SK-N-MC (cell line): ENCODE results near the gene ME3.
"Not testable (repeated sequence)": the region's sequence is repeated elsewhere in the genome, so short reads cannot be mapped to it uniquely, and the experiment has no call there.

Experiments used
- DNase-seq: peaks from one replicate; pipeline ENCODE4 v3.0.0-alpha.2; 2011; ENCODE audit warnings: low read depth, low spot score
- H3K27ac ChIP-seq: fragments of 200-600 bp; sonication (generic); 2 replicates; pipeline ENCODE4 v1.5.1; 2016; ENCODE audit warnings: mixed run types
- H3K36me3 ChIP-seq: fragments of 200-600 bp; sonication (generic); 2 replicates; pipeline ENCODE4 v1.6.1; 2017; ENCODE audit warnings: antibody characterized with exemption, low read length, mixed read lengths; ENCODE audit not compliant: insufficient read depth
- H3K4me3 ChIP-seq: fragments of 200-600 bp; sonication (generic); 2 replicates; pipeline ENCODE4 v1.5.1; 2016
- H3K9ac ChIP-seq: fragments of 200-600 bp; sonication (generic); 2 replicates; pipeline ENCODE4 v1.8.0; 2017; ENCODE audit warnings: mixed run types, mixed read lengths; ENCODE audit not compliant: insufficient read length
- H3K9me3 ChIP-seq: fragments of 200-600 bp; sonication (generic); 2 replicates; pipeline ENCODE4 v1.6.1; 2017; ENCODE audit warnings: low read depth, mild to moderate bottlenecking, antibody characterized with exemption, low read length, moderate library complexity, mixed read lengths
- EZH2 ChIP-seq: fragments of 200-600 bp; sonication (generic); IDR thresholded peaks from one replicate; pipeline ENCODE4 v1.6.1; 2017; ENCODE audit warnings: antibody characterized with exemption
- FOXP2 ChIP-seq: optimal IDR thresholded peaks from 2 replicates; pipeline ENCODE3; 2011; ENCODE audit warnings: mild to moderate bottlenecking, moderate library complexity; ENCODE audit not compliant: insufficient read depth; ENCODE audit errors: extremely low read length, control extremely low read depth
- POLR2AphosphoS5 ChIP-seq: IDR thresholded peaks from 2 replicates; pipeline ENCODE4 v1.6.1; 2012; ENCODE audit warnings: mild to moderate bottlenecking, low read depth, low read length, borderline replicate concordance

Gene ME3

GRCh38 chr11:86664930-86665329 lies 7.5 kb downstream of the ME3 start:
- H3K36me3 ChIP-seq: no peaks in the 10 kb centered on the region
- H3K4me3 ChIP-seq: no peak overlapping the region
- H3K9me3 ChIP-seq: no peaks in the 10 kb centered on the region
- DNase-seq: no peak
- H3K27ac ChIP-seq: no peak overlapping the region
- H3K9ac ChIP-seq: no peak overlapping the region
- TF ChIP-seq POLR2AphosphoS5 (no peak), EZH2 (no peak), FOXP2 (no peak)

- H3K27ac ChIP-seq: no peak overlapping the region
Observed at GRCh38 chr11:86663761-86664160, 8.7 kb downstream of the ME3 start.

GRCh38 chr11:86663291-86663690 lies 9.1 kb downstream of the ME3 start:
- H3K4me3 ChIP-seq: no peak overlapping the region
- H3K9me3 ChIP-seq: no peaks in the 10 kb centered on the region
- TF ChIP-seq EZH2 (no peak), POLR2AphosphoS5 (no peak), FOXP2 (no peak)
- H3K36me3 ChIP-seq: no peaks in the 10 kb centered on the region
- H3K27ac ChIP-seq: no peak overlapping the region
- no peak for DNase-seq
- no peak overlapping the region for H3K9ac ChIP-seq

More at GRCh38 chr11:86663761-86664160, 8.7 kb downstream of the ME3 start:
- Histone ChIP-seq H3K9ac (no peak overlapping the region), H3K36me3 (no peaks in the 10 kb centered on the region), H3K9me3 (no peaks in the 10 kb centered on the region), H3K4me3 (no peak overlapping the region)
- no peak for TF ChIP-seq EZH2
- no peak for DNase-seq

GRCh38 chr11:86660736-86661135 lies 11.7 kb downstream of the ME3 start:
- no peak overlapping the region for H3K27ac ChIP-seq
- no peak for TF ChIP-seq FOXP2
- no peak for TF ChIP-seq POLR2AphosphoS5
- TF ChIP-seq EZH2: no peak
- no peak for DNase-seq
- H3K36me3 ChIP-seq: no peaks in the 10 kb centered on the region
- H3K9ac ChIP-seq: no peak overlapping the region
- no peaks in the 10 kb centered on the region for H3K9me3 ChIP-seq
- no peak overlapping the region for H3K4me3 ChIP-seq

- no peak overlapping the region for H3K27ac ChIP-seq
- no peaks in the 10 kb centered on the region for H3K36me3 ChIP-seq
- no peak for DNase-seq
- H3K4me3 ChIP-seq: no peak overlapping the region
- H3K9ac ChIP-seq: no peak overlapping the region
- TF ChIP-seq EZH2 (no peak), POLR2AphosphoS5 (no peak), FOXP2 (no peak)
- no peaks in the 10 kb centered on the region for H3K9me3 ChIP-seq
Observed at GRCh38 chr11:86660088-86660487, 12.3 kb downstream of the ME3 start.

GRCh38 chr11:86658534-86658933 lies 13.9 kb downstream of the ME3 start:
- TF ChIP-seq EZH2: no peak
- TF ChIP-seq POLR2AphosphoS5: no peak
- no peak for TF ChIP-seq FOXP2
- Histone ChIP-seq H3K9ac (no peak overlapping the region), H3K27ac (no peak overlapping the region), H3K36me3 (no peaks in the 10 kb centered on the region), H3K9me3 (no peaks in the 10 kb centered on the region), H3K4me3 (no peak overlapping the region)
- DNase-seq: no peak

GRCh38 chr11:86645212-86645611 lies 27.2 kb downstream of the ME3 start:
- not testable (repeated sequence) for H3K9ac ChIP-seq, H3K4me3 ChIP-seq, DNase-seq, H3K36me3 ChIP-seq, H3K9me3 ChIP-seq, H3K27ac ChIP-seq

GRCh38 chr11:86644291-86644690 lies 28.1 kb downstream of the ME3 start:
- TF ChIP-seq FOXP2 (no peak), POLR2AphosphoS5 (no peak), EZH2 (no peak)
- H3K27ac ChIP-seq: no peak overlapping the region
- no peak overlapping the region for H3K9ac ChIP-seq
- no peak overlapping the region for H3K4me3 ChIP-seq
- DNase-seq: no peak
- no peaks in the 10 kb centered on the region for H3K9me3 ChIP-seq
- no peaks in the 10 kb centered on the region for H3K36me3 ChIP-seq

- Histone ChIP-seq H3K36me3 (no peaks in the 10 kb centered on the region), H3K9ac (no peak overlapping the region), H3K27ac (no peak overlapping the region), H3K9me3 (no peaks in the 10 kb centered on the region), H3K4me3 (no peak overlapping the region)
- TF ChIP-seq EZH2: no peak
- TF ChIP-seq FOXP2: no peak
- TF ChIP-seq POLR2AphosphoS5: no peak
- DNase-seq: no peak
Observed at GRCh38 chr11:86641537-86642261, 30.7 kb downstream of the ME3 start.
